GM12872 (cell line): Measurements from ENCODE around the gene HPN.

Experiments
- TF ChIP-seq, protein P1 (sequence below): IDR thresholded peaks from 3 replicates; pipeline ENCODE4 v1.5.1; 2011; ENCODE audit warnings: low read depth, mild to moderate bottlenecking, low read length, moderate library complexity; ENCODE audit not compliant: insufficient read depth

HPN gene

GRCh38 chr19:35022460-35022859 is 19.1 kb upstream of the HPN start:
- TF ChIP-seq, protein P1, sequence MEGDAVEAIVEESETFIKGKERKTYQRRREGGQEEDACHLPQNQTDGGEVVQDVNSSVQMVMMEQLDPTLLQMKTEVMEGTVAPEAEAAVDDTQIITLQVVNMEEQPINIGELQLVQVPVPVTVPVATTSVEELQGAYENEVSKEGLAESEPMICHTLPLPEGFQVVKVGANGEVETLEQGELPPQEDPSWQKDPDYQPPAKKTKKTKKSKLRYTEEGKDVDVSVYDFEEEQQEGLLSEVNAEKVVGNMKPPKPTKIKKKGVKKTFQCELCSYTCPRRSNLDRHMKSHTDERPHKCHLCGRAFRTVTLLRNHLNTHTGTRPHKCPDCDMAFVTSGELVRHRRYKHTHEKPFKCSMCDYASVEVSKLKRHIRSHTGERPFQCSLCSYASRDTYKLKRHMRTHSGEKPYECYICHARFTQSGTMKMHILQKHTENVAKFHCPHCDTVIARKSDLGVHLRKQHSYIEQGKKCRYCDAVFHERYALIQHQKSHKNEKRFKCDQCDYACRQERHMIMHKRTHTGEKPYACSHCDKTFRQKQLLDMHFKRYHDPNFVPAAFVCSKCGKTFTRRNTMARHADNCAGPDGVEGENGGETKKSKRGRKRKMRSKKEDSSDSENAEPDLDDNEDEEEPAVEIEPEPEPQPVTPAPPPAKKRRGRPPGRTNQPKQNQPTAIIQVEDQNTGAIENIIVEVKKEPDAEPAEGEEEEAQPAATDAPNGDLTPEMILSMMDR = no peak

GRCh38 chr19:35023428-35023827 is 18.1 kb upstream of the HPN start:
- TF ChIP-seq, protein P1 = no peak

DNA sequence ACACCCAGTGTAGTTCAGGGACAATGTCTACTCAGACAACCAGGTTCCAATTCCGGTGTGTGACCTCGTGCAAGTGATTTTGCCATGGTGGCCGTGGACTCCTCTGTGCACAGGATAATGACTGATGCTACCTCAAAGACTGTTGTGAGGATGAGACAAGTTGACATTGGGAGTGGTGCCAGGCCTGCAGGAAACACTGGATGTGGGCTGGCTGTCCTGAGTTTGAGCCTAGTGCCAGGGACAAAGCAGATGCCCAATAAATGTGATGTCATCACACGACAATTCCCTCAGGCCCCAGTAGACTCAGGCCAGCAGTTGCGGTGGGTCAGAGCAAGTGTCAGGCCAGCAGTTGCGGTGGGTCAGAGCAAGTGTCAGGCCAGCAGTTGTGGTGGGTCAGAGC is 17.4 kb upstream of the HPN start:
- TF ChIP-seq, protein P1 = no peak

DNA sequence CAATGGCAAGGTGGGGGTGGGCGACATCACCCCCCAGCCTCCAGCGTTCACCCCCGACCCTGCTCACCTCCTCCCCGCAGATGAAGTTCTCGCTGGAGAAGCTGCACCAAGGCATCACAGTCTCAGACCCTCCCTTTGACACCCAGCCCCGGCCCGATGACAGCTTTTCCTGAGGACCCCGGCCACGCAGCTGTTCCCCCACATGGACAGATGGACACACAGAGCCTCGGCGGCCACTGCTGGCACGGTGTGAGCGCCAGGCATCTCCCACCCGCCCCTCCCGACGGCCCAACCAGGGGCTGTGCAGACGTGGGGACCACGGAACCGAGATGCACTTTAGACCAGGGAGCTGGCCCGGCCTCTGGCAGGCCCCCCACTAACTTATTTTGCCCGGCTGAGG is 15.6 kb upstream of the HPN start:
- TF ChIP-seq, protein P1 = no peak

GRCh38 chr19:35026418-35026817 is 15.1 kb upstream of the HPN start:
- TF ChIP-seq, protein P1 = no peak

DNA sequence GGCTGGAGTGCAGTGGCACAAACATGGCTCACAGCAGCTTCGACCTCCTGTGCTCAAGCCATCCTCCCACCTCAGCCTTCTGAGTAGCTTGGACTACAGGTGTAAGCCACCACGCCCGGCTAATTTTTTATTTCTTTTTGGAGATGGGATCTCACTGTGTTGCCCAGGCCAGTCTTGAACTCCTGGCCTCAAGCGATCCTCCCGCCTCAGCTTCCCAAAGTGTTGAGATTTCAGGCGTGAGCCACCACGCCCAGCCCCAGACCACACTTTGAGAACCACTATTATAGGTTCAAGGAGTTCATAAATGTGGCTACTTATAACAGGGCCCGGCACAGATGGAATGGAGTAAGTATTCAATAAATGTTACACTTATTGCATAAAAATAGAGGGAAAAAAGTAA is 14.5 kb upstream of the HPN start:
- TF ChIP-seq, protein P1 = no peak

DNA sequence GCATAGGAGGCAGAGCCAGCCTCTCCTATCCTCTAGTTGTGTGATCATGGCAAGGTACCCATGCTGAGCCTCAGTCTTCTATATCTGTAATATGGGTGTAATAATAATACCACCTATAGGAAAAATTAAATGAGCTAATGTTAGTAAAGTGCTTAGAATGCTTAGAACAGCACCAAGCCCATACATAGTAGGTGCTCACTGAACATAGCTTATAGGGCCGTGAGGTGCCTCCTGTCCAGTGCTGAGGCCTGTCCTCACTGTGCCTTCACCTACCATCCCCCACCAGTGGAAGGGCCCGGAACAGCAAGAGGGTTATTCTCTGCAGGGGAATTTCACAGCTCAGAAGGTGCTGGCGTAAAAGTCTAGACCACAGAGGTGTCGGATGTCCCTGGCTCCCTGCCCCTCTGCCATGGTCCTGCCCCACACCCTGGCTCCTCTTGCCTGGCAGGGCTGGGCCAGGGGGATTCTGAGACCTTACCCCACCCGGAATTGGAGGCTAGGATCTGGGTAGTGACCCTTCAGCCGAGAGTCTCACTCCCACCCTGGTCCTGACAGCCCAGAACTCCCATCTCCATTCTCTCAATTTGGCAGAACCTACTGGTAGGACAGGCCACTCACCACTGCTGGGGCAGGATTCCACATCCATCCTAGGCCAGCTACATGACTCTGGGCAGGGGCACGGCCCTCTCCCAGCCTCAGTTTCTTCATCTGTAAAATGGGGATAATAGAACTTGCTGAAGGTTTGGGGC is 13.5 kb upstream of the HPN start:
- TF ChIP-seq, protein P1 = no peak

DNA sequence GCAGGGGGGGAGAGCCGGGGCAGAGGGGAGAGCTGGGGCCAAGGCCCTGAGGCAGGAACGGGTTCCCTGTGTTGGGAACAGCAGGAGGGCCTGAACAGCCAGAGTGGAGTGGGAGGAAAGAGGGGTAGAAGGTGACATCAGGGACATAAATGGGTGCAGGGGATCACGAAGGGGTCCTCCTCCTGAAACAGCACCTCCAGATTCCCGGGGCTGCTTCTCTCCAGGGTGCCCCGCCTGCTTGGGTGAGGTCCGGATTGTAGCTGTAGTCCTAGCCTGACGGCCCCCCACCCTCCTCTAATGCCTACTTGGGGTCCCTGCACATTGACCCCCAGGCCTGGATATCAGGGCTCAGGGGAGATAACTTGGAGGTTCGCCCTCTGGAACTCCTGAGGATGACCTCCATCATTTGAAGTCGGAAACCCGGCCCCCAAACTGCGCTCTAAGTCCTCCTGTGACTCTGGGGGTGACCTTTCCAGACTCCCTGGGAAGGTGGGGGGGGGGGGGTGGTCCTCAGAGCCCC is 11.7 kb upstream of the HPN start:
- TF ChIP-seq, protein P1 = no peak
